Osteoblast (primary cell): ENCODE measurements around the gene PAGE4. TPM values are rescaled to one million over a fixed set of nuclear protein-coding genes. Genes with fewer than 3 reads are reported as not detected.

ENCODE experiments used
- DNase-seq: peaks from one replicate; pipeline ENCODE4 v3.0.0; 2011; ENCODE audit warnings: low spot score, mixed read lengths; ENCODE audit not compliant: insufficient read length; ENCODE audit errors: missing footprints
- H2AFZ ChIP-seq: 2 replicates; pipeline ENCODE4 v1.6.0; 2011; ENCODE audit warnings: mild to moderate bottlenecking, low read length
- H3K27ac ChIP-seq: 2 replicates; pipeline ENCODE4 v1.5.1; 2011; ENCODE audit warnings: mild to moderate bottlenecking, low read depth, low read length, moderate library complexity
- H3K27me3 ChIP-seq: 2 replicates; pipeline ENCODE4 v1.6.0; 2012; ENCODE audit warnings: mild to moderate bottlenecking, control low read depth, inconsistent platforms, low read length, moderate library complexity; ENCODE audit not compliant: insufficient read depth
- H3K36me3 ChIP-seq: 2 replicates; pipeline ENCODE4 v1.5.1; 2011; ENCODE audit warnings: mild to moderate bottlenecking, low read length, control low read depth, moderate library complexity; ENCODE audit not compliant: insufficient read depth
- H3K4me1 ChIP-seq: 2 replicates; pipeline ENCODE4 v1.5.1; 2011; ENCODE audit warnings: mild to moderate bottlenecking, low read length, control low read depth, moderate library complexity; ENCODE audit not compliant: insufficient read depth
- H3K4me2 ChIP-seq: 2 replicates; pipeline ENCODE4 v1.6.0; 2011; ENCODE audit warnings: mild to moderate bottlenecking, low read length; ENCODE audit not compliant: insufficient read depth
- H3K4me3 ChIP-seq: fragments of 200-600 bp; sonication (generic); 3 replicates; pipeline ENCODE4 v1.5.1; 2012; ENCODE audit warnings: mild to moderate bottlenecking, low read length, inconsistent platforms; ENCODE audit not compliant: insufficient read depth
- H3K79me2 ChIP-seq: 2 replicates; pipeline ENCODE4 v1.6.0; 2012; ENCODE audit warnings: mild to moderate bottlenecking, low read length, control low read depth, inconsistent platforms; ENCODE audit not compliant: insufficient read depth
- H3K9me3 ChIP-seq: 2 replicates; pipeline ENCODE4 v1.5.1; 2011; ENCODE audit warnings: low read depth, low read length, control low read depth
- H4K20me1 ChIP-seq: 2 replicates; pipeline ENCODE4 v1.6.0; 2012; ENCODE audit warnings: mild to moderate bottlenecking, low read length, control low read depth; ENCODE audit not compliant: insufficient read depth
- CTCF ChIP-seq: IDR thresholded peaks from 2 replicates; pipeline ENCODE4 v1.5.1; 2011; ENCODE audit warnings: mild to moderate bottlenecking, low read depth, low read length, moderate library complexity; ENCODE audit errors: extremely low read depth
- total RNA-seq: library from RNA; depleted of rRNA; stranded (reverse); fragments of >200 nt; gene quantifications from 2 replicates; pipeline ENCODE4 v1.2.3, GENCODE V29; 2012

PAGE4 gene
- total RNA-seq, 1 donor: not detected

DNA sequence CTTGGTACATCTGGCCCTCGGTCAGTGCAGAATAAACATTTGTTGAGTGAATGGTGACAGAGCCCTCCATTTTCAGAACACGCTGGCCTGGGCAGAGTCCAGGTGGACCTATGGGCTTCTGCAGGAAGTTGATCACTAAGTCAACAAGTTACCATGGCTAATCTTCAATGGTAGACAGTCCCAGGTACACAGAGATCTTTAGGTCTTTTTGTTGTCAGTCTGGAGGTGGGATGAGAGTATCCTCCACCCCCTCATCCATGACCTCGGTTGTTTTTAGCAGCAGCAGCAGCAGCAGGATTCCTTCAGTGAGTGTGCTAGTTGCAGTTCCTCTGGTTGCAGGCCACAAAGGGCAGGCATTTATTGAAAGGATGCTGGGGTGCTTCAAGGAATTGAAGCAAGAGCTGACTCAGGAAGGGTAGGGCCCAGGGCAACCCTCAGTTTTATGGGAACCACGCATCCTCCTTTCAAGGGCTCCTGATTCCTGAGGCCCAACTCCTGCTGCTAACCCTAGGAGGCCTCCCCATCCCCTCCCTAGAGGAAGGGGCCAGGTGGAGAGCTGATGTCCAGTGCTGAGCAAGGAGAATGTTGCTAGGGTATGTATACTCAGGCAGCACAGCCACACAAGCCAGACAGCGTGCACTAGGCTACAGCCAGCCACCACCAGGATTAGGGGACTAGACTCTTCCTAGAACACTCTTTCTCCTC is 48.4 kb downstream of the PAGE4 start:
- no peak overlapping the region for H3K4me2 ChIP-seq
- peak; percentile 65 for DNase-seq
- H3K27me3 ChIP-seq: no peaks in the 10 kb centered on the region
- H3K4me1 ChIP-seq: peaks cover 3% of the 10 kb centered on the region
- no peak overlapping the region for H2AFZ ChIP-seq
- H3K4me3 ChIP-seq: no peak overlapping the region
- no peaks in the 10 kb centered on the region for H3K36me3 ChIP-seq
- no peaks in the 10 kb centered on the region for H4K20me1 ChIP-seq
- TF ChIP-seq CTCF: no peak
- peaks cover 2% of the 10 kb centered on the region for H3K79me2 ChIP-seq
- no peaks in the 10 kb centered on the region for H3K9me3 ChIP-seq
- no peak overlapping the region for H3K27ac ChIP-seq

GRCh38 chrX:49878128-49878833 is 49.2 kb downstream of the PAGE4 start:
- H2AFZ ChIP-seq: peak overlapping the region; percentile 85
- H3K79me2 ChIP-seq: peaks cover 2% of the 10 kb centered on the region
- peak overlapping the region; percentile 82 for H3K4me2 ChIP-seq
- no peaks in the 10 kb centered on the region for H4K20me1 ChIP-seq
- no peaks in the 10 kb centered on the region for H3K9me3 ChIP-seq
- H3K4me1 ChIP-seq: peaks cover 3% of the 10 kb centered on the region
- no peaks in the 10 kb centered on the region for H3K36me3 ChIP-seq
- peak overlapping the region; percentile 75 for H3K4me3 ChIP-seq
- peak overlapping the region; percentile 45 for H3K27ac ChIP-seq
- no peak for TF ChIP-seq CTCF
- DNase-seq: peak; percentile 79
- H3K27me3 ChIP-seq: no peaks in the 10 kb centered on the region

- no peaks in the 10 kb centered on the region for H3K36me3 ChIP-seq
- peak within 1 kb of the TSS; percentile 45 for H3K27ac ChIP-seq
- peak within 1 kb of the TSS; percentile 75 for H3K4me3 ChIP-seq
- H3K79me2 ChIP-seq: peaks cover 2% of the 10 kb centered on the region
- no peaks in the 10 kb centered on the region for H3K9me3 ChIP-seq
- peaks cover 3% of the 10 kb centered on the region for H3K4me1 ChIP-seq
- peak within 1 kb of the TSS; percentile 82 for H3K4me2 ChIP-seq
- peak; percentile 92 for DNase-seq
- H4K20me1 ChIP-seq: no peaks in the 10 kb centered on the region
- H3K27me3 ChIP-seq: no peaks in the 10 kb centered on the region
- peak within 1 kb of the TSS; percentile 85 for H2AFZ ChIP-seq
- TF ChIP-seq CTCF: peak; percentile 49
Observed at GRCh38 chrX:49878834-49879655, 49.9 kb downstream of the PAGE4 start, which contains the start of gene USP27X. Gene USP27X (plus strand): TSS chrX:49879484. CDS start chrX:49880308, 824 bp downstream.
